K562 (cell line): Measurements from ENCODE around the gene POMGNT2. TPM values are rescaled to one million over a fixed set of nuclear protein-coding genes. Genes with fewer than 3 reads are reported as not detected.

Source experiments
- ATAC-seq: fragments of 200-7000 bp; cut with Tn5 transposase; 3 replicates; pipeline ENCODE4 v1.9.1; 2020; ENCODE audit warnings: moderate library complexity
- BruUV-seq: library from RNA; stranded (reverse); fragments of 400-500 nt; replicated peaks from 2 replicates; lab custom pipeline; 2021; lab: Mats Ljungman, UMichigan
- CTCF ChIA-PET: fragments of 300-600 bp; formaldehyde crosslinking; extraction: SDS; loops from one replicate; lab custom pipeline; 2021; ENCODE audit warnings: low intra/inter-chr PET ratio; lab: Yijun Ruan, JAX
- POLR2A ChIA-PET: fragments of 300-600, 350-650 bp; sonication (Branson Sonifier 250); formaldehyde crosslinking; extraction: SDS; loops from one replicate; lab custom pipeline; 2021; ENCODE audit warnings: antibody characterized with exemption, inconsistent platforms; lab: Yijun Ruan, JAX
- DNase-seq, 4 experiments: peaks; one replicate each; pipeline versions ENCODE4 v3.0.0 to v3.0.0-alpha.2; 2011 to 2018; ENCODE audit warnings: low spot score in 3 of 4, mixed read lengths in 3 of 4; ENCODE audit errors: extremely low read depth in 1 of 4
- FAIRE-seq: peaks from 2 replicates; lab custom pipeline; 2011; peaks lifted over from hg19 to GRCh38; lab: Jason Lieb, UNC
- H2AFZ ChIP-seq: 2 replicates; pipeline ENCODE4 v1.6.0; 2011; ENCODE audit warnings: low read depth, low read length, control low read depth, inconsistent platforms
- H3K27ac ChIP-seq: fragments of 200-600 bp; 3 replicates; pipeline ENCODE4 v1.8.0; 2011; ENCODE audit warnings: low read depth, mild to moderate bottlenecking, control low read depth, inconsistent platforms, low read length, moderate library complexity, mixed read lengths; ENCODE audit errors: extremely low read depth
- H3K27me3 ChIP-seq, 2 experiments: fragments of 300-600 bp in 1 of 2; 2 replicates in 1 of 2; 3 replicates in 1 of 2; pipeline versions ENCODE4 v1.6.0 to v1.8.0; 2011; ENCODE audit warnings: inconsistent platforms in 2 of 2, low read length in 2 of 2, mild to moderate bottlenecking in 1 of 2, mixed read lengths in 1 of 2, moderate library complexity in 1 of 2; ENCODE audit not compliant: control insufficient read depth in 2 of 2, insufficient read depth in 2 of 2
- H3K36me3 ChIP-seq: fragments of 300-600 bp; 3 replicates; pipeline ENCODE4 v1.8.0; 2011; ENCODE audit warnings: mild to moderate bottlenecking, low read length, inconsistent platforms; ENCODE audit not compliant: control insufficient read depth, insufficient read depth
- H3K4me1 ChIP-seq, 2 experiments: fragments of 200-600 bp in 1 of 2; replicated peaks in 1 of 2; 2 replicates in 1 of 2; 3 replicates in 1 of 2; pipeline versions ENCODE4 v1.5.1 to v1.8.0; 2011; ENCODE audit warnings: inconsistent platforms in 2 of 2, low read length in 2 of 2, mild to moderate bottlenecking in 1 of 2, mixed read lengths in 1 of 2, moderate library complexity in 1 of 2; ENCODE audit not compliant: control insufficient read depth in 2 of 2, insufficient read depth in 2 of 2
- H3K4me2 ChIP-seq: 2 replicates; pipeline ENCODE4 v1.6.1; 2011; ENCODE audit warnings: low read length, control low read depth, inconsistent platforms, mixed read lengths; ENCODE audit not compliant: insufficient read depth
- H3K4me3 ChIP-seq: fragments of 200-600 bp; sonication (generic), shearing (Covaris generic); 2 replicates; pipeline ENCODE4 v1.5.1; 2016; ENCODE audit warnings: control low read depth, inconsistent platforms
- H3K79me2 ChIP-seq: fragments of 200-600 bp; 3 replicates; pipeline ENCODE4 v1.8.0; 2011; ENCODE audit warnings: low read length, inconsistent platforms; ENCODE audit not compliant: control insufficient read depth, insufficient read depth
- H3K9ac ChIP-seq, 2 experiments: 2 replicates each; pipeline versions ENCODE4 v1.6.0 to v1.6.1; 2011; ENCODE audit warnings: low read depth in 2 of 2, low read length in 2 of 2, control low read depth in 1 of 2, inconsistent platforms in 1 of 2, mild to moderate bottlenecking in 1 of 2, mixed read lengths in 1 of 2; ENCODE audit not compliant: insufficient read depth in 1 of 2
- H3K9me1 ChIP-seq: one replicate; pipeline ENCODE4 v1.6.0; 2011; ENCODE audit warnings: inconsistent platforms, mild to moderate bottlenecking, low read length, moderate library complexity; ENCODE audit not compliant: control insufficient read depth, insufficient read depth
- H3K9me3 ChIP-seq: replicated peaks from 2 replicates; pipeline ENCODE4 v1.5.1; 2011; ENCODE audit warnings: low read depth, low read length, inconsistent platforms; ENCODE audit not compliant: control insufficient read depth, insufficient read depth
- H4K20me1 ChIP-seq: replicated peaks from 2 replicates; pipeline ENCODE4 v1.6.1; 2011; ENCODE audit warnings: low read length, inconsistent platforms, mixed read lengths; ENCODE audit not compliant: control insufficient read depth, insufficient read depth
- ETS1 ChIP-seq: conservative IDR thresholded peaks from 2 replicates; pipeline ENCODE4 v1.6.1; 2011; ENCODE audit warnings: low read depth, mild to moderate bottlenecking, low read length; ENCODE audit not compliant: control insufficient read depth
- GABPB1 ChIP-seq: sonication (generic); formaldehyde crosslinking; IDR thresholded peaks from 2 replicates; pipeline ENCODE4 v1.8.0; 2022; ENCODE audit warnings: mild to moderate bottlenecking, missing genetic modification reagents
- NFYB ChIP-seq: IDR thresholded peaks from 2 replicates; pipeline ENCODE4 v1.6.1; 2011; ENCODE audit warnings: mild to moderate bottlenecking, moderate library complexity; ENCODE audit not compliant: insufficient read length; ENCODE audit errors: extremely low read depth
- POU5F1 ChIP-seq: fragments of 150-350 bp; IDR thresholded peaks from 2 replicates; pipeline ENCODE4 v1.6.1; 2014; ENCODE audit warnings: borderline replicate concordance, low read length, low read depth, mild to moderate bottlenecking; ENCODE audit not compliant: partially characterized antibody
- RFX5 ChIP-seq: IDR thresholded peaks from 2 replicates; pipeline ENCODE4 v1.6.1; 2011; ENCODE audit warnings: low read depth, mild to moderate bottlenecking, improper control_type of control experiment, low read length
- STAT6 ChIP-seq: sonication (generic); formaldehyde crosslinking; IDR thresholded peaks from 2 replicates; pipeline ENCODE4 v1.8.1; 2023; ENCODE audit warnings: mild to moderate bottlenecking, missing genetic modification reagents
- WHSC1 ChIP-seq: IDR thresholded peaks from one replicate; pipeline ENCODE4 v1.6.1; 2012; ENCODE audit warnings: low read length, control low read depth, inconsistent platforms
- XRCC5 ChIP-seq: fragments of 200-400 bp; formaldehyde crosslinking; IDR thresholded peaks from 2 replicates; pipeline ENCODE4 v1.6.1; 2017; ENCODE audit warnings: low read depth, mild to moderate bottlenecking, low read length
- YBX1 ChIP-seq: fragments of 450-650 bp; IDR thresholded peaks from 2 replicates; pipeline ENCODE4 v1.7.1; 2016; ENCODE audit warnings: mild to moderate bottlenecking
- ZFP30 ChIP-seq: fragments of 250-450 bp; sonication (Bioruptor Pico); IDR thresholded peaks from 2 replicates; pipeline ENCODE4 v1.8.0; 2022; ENCODE audit warnings: moderate library complexity, mild to moderate bottlenecking, inconsistent platforms, borderline replicate concordance
- ZNF609 ChIP-seq: sonication (generic); formaldehyde crosslinking; IDR thresholded peaks from 2 replicates; pipeline ENCODE4 v1.8.1; 2023; ENCODE audit warnings: missing genetic modification reagents, mild to moderate bottlenecking, borderline replicate concordance
- ZNF699 ChIP-seq: fragments of 250-450 bp; sonication (Bioruptor Pico); IDR thresholded peaks from 2 replicates; pipeline ENCODE4 v1.8.0; 2021; ENCODE audit warnings: mild to moderate bottlenecking, moderate library complexity; ENCODE audit not compliant: insufficient replicate concordance
- WGBS: fragments of 100-300 bp; shearing (Covaris generic); methylation state at CpG from one replicate; pipeline ENCODE4 v1.1.6; 2016; ENCODE audit warnings: low coverage, mixed read lengths; ENCODE audit not compliant: insufficient coverage; ENCODE audit errors: missing lambda C conversion rate; 5-methylcytosine and 5-hydroxymethylcytosine counted together
- in situ Hi-C: fragments of 300-500 bp; cut with MboI; formaldehyde crosslinking; loops from 4 replicates; pipeline ENCODE4 v1.15.0; 2018; ENCODE audit warnings: inconsistent platforms, mixed read lengths
- intact Hi-C: fragments of 100-400 bp; cut with micrococcal nuclease; formaldehyde crosslinking; loops from 2 replicates; pipeline ENCODE4 v1.14.2; 2022
- polyA plus RNA-seq, 8 experiments: library from polyadenylated mRNA; depleted of rRNA in 4 of 8; stranded (reverse) in 5 of 8; unstranded in 3 of 8; fragments of >200 nt; fragmentation: Nextera tagmentation in 2 of 8; fragmentation: Illumina TruSeq in 1 of 8; extraction: Ambion mirVana in 2 of 8; extraction: Trizol in 1 of 8; gene quantifications; 2 replicates each; pipeline versions ENCODE4 v1.2.1 to v1.2.3, GENCODE V29; 2011 to 2014; ENCODE audit warnings: inconsistent platforms in 1 of 8, missing spikeins in 1 of 8
- total RNA-seq, 7 experiments: library from RNA; depleted of rRNA in 6 of 7; stranded (reverse); fragments of >200 nt in 6 of 7; fragmentation: Illumina TruSeq in 2 of 7; extraction: Trizol in 2 of 7; gene quantifications; 2 replicates each; pipeline versions ENCODE4 v1.2.1 to v1.2.3, GENCODE V29; 2011 to 2021; ENCODE audit warnings: low replicate concordance in 1 of 7

Gene POMGNT2
- total and polyA plus RNA-seq, 9 of the 15 experiments (the other 6 are each of a cell fraction or from before 2014, with no cell fraction given), result 0.65 to 14.1 (median 10.3) TPM

- DNase-seq, result no peak
- ChIA-PET POLR2A (interaction anchor here (0.6 kb wide), 1 partner anchor 984 kb away, joined by 3 read pairs; no protein-coding TSS in a partner anchor), CTCF (no interaction called here)
- H3K4me3 ChIP-seq, result no peak overlapping the region
- H3K79me2 ChIP-seq, result no peaks in the 10 kb centered on the region
- peaks cover 31% of the 10 kb centered on the region for H4K20me1 ChIP-seq
- H3K27me3 ChIP-seq, result peaks cover 0 to 5% of the 10 kb centered on the region in 2 experiments; a peak in 1 of 5 replicates
- no peaks in the 10 kb centered on the region for H3K9me1 ChIP-seq
- no peaks in the 10 kb centered on the region for H3K36me3 ChIP-seq
- no peak overlapping the region for H3K27ac ChIP-seq
- no peak for FAIRE-seq
- H2AFZ ChIP-seq, result no peak overlapping the region
- no peak for ATAC-seq
- in situ Hi-C loops (no loop called here), intact Hi-C loops (no loop called here)
- no peak overlapping the region for H3K9ac ChIP-seq
- H3K9me3 ChIP-seq, result no peaks in the 10 kb centered on the region
- no TSS peak for BruUV-seq
- no peak overlapping the region for H3K4me2 ChIP-seq
- WGBS, result 8% methylated on average over 1 of the region's 1 CpG
- H3K4me1 ChIP-seq, result peaks cover 0 to 3% of the 10 kb centered on the region in 2 experiments; a peak in 1 of 5 replicates
- no peak for TF ChIP-seq ZNF609 (CRISPR knock-in tag)
- TF ChIP-seq ETS1, result no peak
- TF ChIP-seq RFX5, result no peak
- no peak for TF ChIP-seq YBX1
- no peak for TF ChIP-seq STAT6 (CRISPR knock-in tag)
- no peak for TF ChIP-seq POU5F1
- no peak for TF ChIP-seq NFYB
- TF ChIP-seq ZNF699 (CRISPR knock-in tag), result no peak
- no peak for TF ChIP-seq XRCC5
- TF ChIP-seq ZFP30, result no peak
- no peak for TF ChIP-seq GABPB1 (CRISPR knock-in tag)
- no peak for TF ChIP-seq WHSC1
Observed at GRCh38 chr3:43093006-43093405, 12.9 kb downstream of the POMGNT2 start.
